Measurements from ENCODE around the gene GSTCD.
"Not testable (repeated sequence)": the region's sequence is repeated elsewhere in the genome, so short reads cannot be mapped to it uniquely, and the experiment has no call there.

GSTCD gene, protein sequence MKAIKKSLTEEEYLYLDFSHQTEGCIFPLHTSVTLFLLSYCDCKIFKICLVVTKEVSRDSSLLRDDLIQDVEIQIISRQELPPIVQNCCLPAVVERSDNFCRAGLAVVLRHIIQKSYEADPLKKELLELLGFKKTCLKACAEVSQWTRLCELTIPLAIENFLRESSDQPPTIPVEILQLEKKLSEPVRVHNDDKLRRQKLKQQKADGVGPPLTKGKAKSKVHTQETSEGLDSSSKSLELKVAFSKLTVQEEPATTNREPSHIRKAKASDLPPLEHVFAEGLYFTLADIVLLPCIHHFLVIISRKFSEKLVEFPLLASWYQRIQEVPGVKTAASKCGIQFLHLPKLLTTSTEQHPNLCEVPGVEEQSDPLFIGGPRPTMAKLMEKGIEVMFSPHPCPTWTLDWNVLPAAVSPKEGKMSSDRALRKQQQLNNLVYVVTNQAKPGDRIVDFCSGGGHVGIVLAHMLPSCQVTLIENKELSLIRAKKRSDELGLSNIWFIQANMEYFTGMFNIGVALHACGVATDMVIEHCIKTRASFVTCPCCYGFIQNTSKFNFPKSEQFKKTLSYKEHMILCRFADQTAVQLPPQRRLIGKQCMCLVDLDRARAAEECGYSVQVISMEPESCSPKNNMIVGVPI

DNA sequence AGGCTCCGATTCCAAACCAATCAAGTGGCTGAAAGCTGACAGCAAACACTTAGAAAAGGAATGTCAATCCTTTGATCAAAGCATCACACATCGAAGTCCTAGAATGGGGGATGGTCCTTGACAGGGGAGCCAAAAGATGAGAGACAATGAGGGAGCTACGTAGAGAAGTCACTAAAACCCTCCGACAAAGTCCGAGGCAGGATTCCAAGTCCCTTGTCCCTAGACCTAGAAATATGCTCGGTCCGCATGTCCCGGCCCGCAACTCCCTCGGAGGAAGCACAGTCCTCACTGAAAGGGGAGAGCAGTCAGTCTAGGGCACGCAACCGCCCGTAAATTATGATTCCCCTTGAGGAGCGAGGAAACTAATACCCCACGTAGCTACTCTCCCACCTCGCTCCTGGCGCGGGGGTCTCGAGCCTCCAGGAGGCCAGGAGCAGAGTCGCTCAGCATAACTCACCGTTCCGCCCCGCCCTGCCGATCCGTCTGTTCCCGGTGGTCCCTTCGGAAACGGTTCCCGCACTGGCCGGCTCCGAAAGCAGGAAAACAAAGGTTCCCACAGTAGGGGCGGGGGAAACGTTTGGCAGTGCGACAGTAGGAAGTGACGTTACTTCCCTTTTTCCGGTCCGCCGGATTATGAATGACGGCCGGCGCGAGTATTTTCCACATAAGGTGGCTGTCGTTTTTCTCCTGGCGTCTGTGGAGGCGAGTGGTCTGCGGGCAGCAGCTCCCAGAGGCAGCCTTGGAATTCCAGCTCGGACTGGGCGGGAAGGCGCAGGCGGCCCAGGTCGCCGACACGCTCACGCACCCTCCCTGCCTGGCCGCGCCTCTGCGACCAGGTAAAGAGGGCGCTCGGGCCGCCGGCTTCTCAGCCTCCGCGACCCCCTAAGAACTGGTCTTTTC, at the start of gene GSTCD, which contains the start of gene INTS12:
GSTCD (plus strand) TSS at position 604 of the 900 bp plus-strand sequence. CDS start 8,830 bp downstream, outside the sequence.
INTS12 (minus strand) TSS at position 509 of the 900 bp plus-strand sequence. CDS start 8,684 bp downstream, outside the sequence.
- DNase-seq (ENCODE audit: low read depth in 2 of 2), result peak; percentile 81 to 84

DNA sequence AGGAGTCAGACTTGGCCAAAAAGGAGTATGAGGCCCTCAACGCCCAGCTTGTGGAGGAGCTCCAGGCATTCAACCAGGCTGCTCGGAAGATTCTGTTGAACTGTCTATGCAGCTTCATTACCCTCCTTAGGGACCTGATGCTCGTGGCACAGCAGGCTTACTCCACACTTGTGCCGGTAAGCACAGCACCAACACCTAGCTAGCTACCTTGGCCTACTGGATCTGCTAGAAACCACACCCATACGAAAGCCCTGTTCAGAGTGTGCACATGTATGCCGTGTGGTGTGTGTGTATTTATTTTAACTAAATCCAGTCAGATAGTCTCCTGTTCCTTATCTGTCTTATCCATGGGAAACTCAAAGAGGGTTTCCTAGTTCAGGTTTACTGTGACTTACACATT, 49.4 kb upstream of the GSTCD start:
- no peak for DNase-seq (ENCODE audit: low read depth in 2 of 2)

DNA sequence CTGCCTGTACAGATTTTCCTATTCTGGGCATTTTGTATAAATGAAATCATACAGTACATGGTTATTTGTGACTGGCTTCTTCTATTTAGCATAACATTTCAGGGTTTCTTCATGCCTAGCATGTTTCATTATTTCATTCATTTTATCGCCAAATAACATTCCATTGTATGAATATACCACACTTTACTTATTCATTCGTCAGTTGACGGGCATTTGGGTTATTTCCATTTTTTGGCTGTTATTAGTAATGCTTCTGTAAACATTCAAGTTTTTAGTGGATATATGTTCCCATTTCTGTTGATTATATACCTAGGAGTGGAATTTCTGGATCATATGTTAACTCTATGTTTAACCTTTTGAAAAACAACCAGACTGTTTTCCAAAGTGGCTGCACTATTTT, 47.6 kb upstream of the GSTCD start:
- no peak for DNase-seq (ENCODE audit: low read depth in 2 of 2)

DNA sequence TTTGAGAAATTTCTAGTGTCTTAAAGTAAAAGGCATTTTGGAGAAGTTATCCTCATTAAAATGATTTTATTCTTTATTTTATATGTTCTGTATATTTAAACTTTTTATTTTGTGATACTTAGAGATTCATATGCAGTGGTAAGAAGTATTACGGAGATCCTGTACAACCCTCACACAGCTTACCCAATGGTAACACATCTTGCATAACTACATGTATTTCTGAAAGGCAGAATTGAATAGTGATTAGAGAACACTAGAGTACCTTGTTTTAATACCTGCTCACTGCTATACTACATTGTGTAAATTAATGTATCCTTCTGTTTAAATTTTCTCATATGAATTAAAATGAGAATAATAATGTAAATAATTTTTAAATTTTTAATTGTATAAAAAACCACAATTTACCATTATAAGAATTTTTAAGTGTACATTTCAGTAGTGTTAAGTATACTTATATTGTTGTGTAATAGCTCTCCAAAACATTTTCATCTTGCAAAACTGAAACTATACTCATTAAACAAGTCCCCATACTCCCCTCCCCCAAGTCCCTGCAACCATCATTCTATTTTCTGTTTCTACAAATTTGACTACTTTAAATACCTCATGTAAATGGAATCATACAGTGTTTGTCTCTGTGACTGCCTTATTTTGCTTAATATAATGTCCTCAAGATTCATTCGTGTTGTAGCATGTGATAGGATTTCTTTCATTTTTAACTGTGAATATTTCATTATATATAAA, 45.5 kb upstream of the GSTCD start:
- DNase-seq (ENCODE audit: low read depth in 2 of 2), result no peak

DNA sequence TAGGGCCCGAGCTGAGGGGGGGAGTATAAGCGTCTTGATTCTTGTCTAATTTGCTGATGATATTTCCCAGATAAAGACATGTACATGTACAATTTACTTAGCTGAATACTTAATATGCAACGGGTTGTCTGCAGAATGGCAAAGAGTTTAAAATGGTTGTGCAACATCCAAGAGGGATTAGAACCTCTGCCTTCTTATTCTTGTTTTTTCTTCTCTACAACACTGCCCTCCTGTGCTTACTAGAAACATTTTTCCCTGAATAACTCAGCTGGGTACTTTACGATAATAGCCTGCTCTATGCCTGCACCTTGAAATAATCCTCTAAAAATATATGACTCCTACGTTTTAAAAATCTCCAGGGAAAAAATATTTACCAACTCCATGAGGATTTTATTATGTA, 41.9 kb upstream of the GSTCD start:
- DNase-seq (ENCODE audit: low read depth in 2 of 2), result no peak

DNA sequence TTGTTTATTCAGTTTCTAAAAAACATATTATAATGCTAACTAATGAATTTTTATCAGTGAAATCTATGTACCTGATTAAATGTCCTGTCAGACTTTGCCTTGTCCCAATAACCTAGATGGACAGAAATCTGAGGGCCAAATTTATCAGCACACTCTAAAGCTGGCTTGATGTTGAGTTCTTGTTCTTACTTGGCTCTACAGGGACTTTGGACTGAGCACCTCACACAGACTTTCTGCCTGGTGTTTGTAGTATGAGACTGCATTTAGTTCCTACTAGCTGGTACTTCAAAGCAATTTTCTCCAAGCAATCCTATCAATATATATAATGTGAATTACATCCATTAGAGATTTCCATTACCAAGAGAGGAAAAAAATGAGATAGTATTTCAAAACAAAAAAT, 37.9 kb upstream of the GSTCD start:
- no peak for DNase-seq (ENCODE audit: low read depth in 2 of 2)

DNA sequence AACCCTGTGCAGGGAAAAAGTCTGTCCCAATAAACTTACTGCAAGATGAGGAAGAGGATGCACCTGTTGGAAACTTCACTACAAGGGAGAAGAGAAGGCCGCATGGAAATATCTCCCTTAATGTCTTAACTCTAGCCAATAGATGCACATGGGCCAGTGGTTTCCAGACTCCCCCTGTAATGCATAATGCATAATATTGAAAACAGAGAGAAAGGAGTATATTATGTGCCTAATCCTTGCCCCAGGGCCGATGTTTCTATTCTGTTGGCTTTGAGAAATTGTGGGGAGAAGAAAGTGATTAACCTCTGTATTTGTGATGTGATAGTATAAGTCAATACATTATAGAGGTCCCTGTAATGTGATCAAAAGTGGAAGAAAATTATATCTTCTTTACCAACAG, 37.3 kb upstream of the GSTCD start:
- DNase-seq (ENCODE audit: low read depth in 2 of 2), result no peak

DNA sequence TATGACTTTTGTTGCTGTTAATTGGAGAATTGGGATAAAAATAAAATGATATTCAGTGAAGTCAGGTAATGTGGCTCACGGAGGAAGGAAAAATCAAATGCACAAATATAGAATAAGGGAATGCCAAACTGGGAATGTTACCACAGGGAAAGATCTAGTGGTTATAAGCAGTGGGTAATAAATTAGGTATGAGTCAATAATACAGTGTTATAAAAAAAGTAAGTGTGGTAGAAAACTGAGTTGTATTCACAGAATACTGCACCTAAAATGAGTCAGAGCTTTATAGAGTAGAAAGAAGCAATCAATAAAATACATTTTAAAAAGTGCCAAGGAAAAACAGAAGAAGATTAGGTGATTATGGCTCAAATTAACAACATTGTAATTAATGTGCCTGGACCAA, 34.6 kb upstream of the GSTCD start:
- DNase-seq (ENCODE audit: low read depth in 2 of 2), result no peak

DNA sequence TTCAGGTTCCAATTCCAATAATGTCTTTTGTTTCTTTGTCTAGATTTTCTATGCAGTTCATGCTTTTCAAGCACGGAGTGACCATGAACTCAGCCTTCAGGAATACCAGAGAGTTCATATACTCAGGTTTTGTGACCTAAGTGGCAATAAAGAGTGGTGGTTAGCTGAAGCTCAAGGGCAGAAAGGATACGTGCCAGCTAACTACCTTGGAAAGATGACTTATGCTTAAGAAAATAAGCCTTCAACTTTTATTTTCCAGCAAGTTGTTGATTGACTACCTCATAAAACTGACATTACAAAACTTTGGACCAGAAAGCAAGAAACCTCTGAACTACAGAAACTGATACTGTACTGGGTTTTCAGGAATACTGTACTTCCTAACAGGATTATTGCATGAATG, 30.9 kb upstream of the GSTCD start:
- no peak for DNase-seq (ENCODE audit: low read depth in 2 of 2)

DNA sequence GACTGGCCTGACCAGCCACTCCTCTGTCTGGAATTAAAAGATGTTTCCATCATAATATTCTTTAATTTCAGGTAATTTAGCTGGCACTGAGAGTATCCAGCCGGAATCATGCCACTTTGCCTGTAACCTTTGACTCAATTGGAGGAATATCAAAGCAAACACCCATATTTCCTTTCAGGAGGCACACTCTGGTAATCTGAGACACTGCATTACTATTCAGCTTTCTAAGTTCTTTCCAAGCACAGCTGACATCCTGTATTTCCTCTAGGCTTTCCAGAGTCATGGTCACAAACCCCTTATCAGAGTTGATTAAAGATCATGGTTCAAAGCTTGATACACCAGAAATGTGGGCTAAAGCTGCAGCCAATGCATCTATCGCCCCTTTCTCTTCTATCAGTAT, 29.4 kb upstream of the GSTCD start:
- no peak for DNase-seq (ENCODE audit: low read depth in 2 of 2)

DNA sequence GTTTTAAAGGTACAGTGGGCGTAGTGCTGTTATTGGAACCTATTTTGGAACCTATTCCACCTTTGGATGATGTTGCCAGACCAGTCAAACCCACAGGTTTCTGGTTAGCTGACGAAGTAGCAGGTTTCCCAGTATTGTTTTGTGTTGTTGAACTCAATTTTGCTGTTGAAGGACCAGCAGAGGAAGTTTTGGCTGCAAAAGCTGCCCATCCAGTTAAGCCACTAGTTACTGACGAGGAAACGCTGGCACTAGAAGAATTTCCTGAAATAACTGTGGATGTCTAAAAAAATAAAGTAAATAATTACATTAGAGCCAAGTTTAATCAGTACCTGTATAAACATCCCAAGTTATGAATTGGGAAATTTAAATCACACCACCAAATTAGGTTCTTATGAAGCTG, 25.5 kb upstream of the GSTCD start:
- no peak for DNase-seq (ENCODE audit: low read depth in 2 of 2)

DNA sequence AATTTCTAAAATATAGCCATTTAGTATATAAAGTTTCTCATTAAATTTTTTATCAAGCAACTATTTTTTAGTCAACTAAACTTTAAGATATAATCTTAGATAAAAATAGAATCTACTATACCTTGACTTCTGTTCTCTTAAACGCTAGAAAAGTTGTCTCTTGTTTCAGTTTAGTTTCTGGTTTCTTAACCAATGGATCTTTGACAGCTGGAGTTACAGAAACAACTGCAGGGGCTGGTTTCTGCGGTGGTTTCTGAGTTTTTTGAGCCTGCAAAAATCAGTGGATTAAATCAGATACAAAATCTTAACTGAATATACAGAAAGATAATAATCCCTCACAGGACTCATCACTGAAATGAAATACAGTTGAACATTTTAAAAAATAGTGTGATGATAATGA, 22.0 kb upstream of the GSTCD start:
- no peak for DNase-seq (ENCODE audit: low read depth in 2 of 2)

DNA sequence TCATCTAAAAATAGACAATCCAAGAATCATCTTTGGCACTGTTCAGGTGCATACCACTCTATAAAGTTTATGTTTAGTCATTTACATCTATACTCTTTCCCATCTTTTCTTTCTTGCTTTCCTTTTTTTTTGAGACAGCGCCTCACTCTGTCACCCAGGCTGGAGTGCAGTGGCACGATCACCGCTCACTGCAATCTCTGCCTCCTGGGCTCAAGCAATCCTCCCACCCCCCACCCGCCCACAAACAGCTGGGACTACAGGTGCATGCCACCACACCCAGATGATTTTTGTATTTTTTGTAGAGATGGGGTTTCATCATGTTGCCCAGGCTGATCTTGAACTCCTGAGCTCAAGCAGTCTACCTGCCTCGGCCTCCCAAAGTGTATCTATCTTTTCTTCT, 13.8 kb upstream of the GSTCD start:
- DNase-seq (ENCODE audit: low read depth in 2 of 2), result not testable (repeated sequence)

DNA sequence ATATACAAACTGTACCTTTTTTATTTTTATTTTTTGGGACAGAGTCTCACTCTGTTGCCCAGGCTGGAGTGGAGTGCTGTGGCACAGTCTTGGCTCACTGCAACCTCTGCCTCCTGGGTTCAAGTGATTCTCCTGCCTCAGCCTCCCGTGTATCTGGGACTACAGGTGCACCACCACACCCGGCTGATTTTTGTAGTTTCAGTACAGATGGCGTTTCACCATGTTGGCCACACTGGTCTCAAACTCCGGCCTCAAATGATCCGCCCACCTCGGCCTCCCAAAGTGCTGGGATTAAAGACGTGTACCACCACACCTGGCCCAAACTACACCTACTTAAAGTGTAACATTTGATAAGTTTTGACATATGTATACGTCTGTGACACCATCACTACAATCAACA, 12.8 kb upstream of the GSTCD start:
- DNase-seq (ENCODE audit: low read depth in 2 of 2), result not testable (repeated sequence)

DNA sequence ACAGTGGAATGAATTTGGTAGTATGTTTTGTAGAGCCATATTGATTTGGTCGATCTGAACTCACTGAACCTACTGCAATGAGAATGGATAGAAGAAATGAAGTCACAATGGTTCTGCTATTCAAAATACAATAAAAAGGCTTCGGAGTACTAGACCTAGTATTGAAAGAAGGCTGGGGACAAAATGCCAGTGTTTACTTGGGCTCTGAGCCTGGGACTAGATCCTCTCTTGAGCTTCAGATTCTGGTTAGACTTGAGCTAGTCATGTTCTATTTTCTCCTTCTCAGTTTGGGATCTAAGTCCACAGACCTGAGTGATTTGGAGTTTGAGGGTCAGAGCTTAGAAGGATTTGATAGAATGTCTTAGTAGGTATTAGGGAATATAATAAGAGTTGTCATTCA, 10.0 kb upstream of the GSTCD start:
- DNase-seq (ENCODE audit: low read depth in 2 of 2), result no peak

DNA sequence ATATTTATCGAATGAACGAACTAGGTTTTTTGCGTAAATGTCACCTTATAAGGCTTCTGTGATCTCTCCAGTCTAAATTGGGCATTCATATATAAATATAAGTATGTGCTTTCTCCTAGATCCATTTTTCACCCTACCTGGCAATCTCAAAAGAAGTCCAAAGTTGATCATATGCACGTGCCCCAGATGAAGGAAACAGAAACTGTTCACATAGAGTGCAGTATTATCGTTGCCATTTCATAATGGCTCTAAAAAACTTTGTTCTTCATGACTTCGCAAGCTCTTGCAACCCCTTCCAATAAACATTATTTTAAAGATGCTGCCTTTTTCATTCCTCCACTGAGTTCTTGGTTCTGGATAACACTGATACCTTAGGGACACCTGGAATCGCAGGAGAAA, 803 bp upstream of the GSTCD start:
- DNase-seq (ENCODE audit: low read depth in 2 of 2), result no peak

DNA sequence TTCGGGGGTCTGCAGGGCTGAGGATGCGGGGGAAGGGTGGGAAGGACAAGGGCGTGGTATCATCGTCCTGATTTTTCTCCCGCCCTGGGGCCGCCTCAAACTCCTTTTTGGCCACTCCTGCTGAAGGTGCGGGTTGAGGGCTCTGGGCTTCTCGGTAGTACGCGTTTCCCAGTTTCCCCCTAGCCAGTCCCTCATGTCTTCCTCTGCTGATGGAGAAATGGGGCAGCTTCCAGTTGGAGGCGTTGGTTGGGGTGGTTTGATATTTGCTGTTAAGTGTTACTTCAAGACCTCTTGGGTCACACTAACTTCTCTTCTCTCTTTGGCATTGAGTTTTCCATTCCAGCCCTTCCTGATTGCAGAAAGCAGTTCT, 482 bp downstream of the GSTCD start:
- DNase-seq (ENCODE audit: low read depth in 2 of 2), result no peak

DNA sequence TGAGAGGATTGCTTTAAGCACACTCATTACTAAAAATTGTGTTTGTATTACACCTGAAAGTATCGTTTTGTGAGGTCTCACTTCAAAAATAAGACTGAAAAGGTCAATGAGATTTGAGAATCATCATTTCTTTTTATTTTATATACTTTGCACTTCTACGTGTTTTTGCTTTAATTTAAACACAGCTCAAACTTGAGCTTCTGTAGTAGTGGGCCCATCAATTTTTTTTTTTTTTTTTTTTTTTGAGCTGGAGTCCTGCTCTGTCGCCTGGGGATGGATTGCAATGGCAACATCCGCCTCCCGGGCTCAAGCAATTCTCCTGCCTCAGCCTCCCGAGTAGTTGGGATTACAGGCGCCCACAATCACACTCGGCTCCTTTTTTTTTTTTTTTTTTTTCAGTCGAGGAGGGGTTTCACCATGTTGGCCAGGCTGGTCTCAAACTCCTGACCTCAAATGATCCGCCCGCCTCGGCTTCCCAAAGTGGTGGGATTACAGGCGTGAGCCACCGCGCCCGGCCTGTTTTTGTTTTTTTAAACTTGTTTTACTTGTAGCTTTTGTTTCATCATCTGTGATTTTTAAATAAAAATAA, 1.5 kb downstream of the GSTCD start:
- no peak for DNase-seq (ENCODE audit: low read depth in 2 of 2)

DNA sequence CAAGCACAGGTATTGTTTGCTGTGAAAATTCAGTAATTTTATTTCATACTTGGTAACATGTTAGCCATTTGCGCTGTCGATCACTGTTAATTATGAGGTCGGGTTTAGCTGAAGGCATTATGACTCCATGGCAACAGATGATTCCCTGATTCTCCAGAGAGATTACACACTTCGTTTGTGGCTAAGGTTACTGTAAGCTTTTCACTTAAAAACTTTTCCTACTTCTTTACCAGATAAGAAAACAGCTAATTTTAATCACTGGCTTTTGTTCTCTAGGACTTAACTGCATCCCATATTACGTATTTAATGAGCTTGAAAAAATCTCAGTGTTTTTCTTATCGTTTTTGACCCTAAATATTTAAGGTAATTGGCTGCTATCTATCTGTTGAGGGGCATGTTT, 2.1 kb downstream of the GSTCD start:
- no peak for DNase-seq (ENCODE audit: low read depth in 2 of 2)

DNA sequence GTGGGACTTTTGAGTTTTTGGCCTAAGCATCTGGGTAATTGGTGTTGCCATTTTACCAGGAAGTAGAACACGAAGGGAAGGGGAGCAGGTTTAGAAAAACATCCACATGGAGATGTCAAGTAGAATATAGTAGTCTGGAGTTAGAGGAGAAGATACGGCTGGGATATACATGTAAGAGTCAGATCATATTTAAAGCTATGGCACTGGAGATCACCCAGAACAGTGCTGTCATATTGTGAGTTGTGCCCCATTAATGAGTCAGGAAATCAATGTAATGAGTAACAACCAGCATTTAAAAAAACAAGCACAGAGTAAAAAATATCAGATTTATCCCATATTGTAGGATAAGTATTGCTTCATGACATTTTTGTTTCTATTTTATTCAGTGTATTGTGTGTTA, 4.2 kb downstream of the GSTCD start:
- no peak for DNase-seq (ENCODE audit: low read depth in 2 of 2)

DNA sequence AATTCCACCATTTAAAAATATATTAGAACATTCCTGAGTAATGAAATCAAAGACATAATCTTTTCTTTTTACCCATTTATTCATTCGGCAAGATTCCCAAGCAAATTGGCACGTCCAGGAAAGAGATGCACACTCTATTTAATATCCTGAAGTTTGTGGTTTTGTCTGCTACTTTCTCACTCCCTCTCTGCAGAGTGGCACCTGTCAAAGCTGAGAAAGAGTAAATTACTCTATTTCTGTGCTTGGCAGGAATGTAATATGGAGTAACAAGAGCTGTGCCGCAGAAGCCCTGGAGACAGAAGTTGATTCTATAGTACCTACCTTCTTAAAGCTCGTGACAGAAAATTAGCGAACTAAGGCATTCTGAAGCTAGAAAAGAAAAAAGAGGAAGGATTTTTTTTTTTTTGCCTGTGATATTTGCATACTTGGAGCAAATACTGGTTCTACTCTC, 5.5 kb downstream of the GSTCD start:
- no peak for DNase-seq (ENCODE audit: low read depth in 2 of 2)
